Small intestine (tissue), 7 donors: Measurements from ENCODE around the gene SPINT1. TPM values are rescaled to one million over a fixed set of nuclear protein-coding genes. Genes with fewer than 3 reads are reported as not detected.

Experiments
- DNase-seq, 2 donors: peaks; one replicate each; pipeline versions ENCODE4 v3.0.0 to v3.0.0-alpha.2; 2013
- FAIRE-seq: peaks from 2 replicates; lab custom pipeline; 2012; peaks lifted over from hg19 to GRCh38; lab: Jason Lieb, UNC
- H3K27ac ChIP-seq, 3 donors: one replicate each; pipeline ENCODE4 v1.5.1; 2013; ENCODE audit warnings: low read length in 2 of 3, mild to moderate bottlenecking in 2 of 3, control low read depth in 1 of 3, inconsistent platforms in 1 of 3, low read depth in 1 of 3, moderate library complexity in 1 of 3
- H3K27me3 ChIP-seq, 3 donors: one replicate each; pipeline ENCODE4 v1.6.1; 2013; ENCODE audit warnings: low read length in 3 of 3, inconsistent platforms in 1 of 3; ENCODE audit not compliant: control insufficient read depth in 3 of 3, insufficient read depth in 3 of 3
- H3K36me3 ChIP-seq, 3 donors: one replicate each; pipeline ENCODE4 v1.6.1; 2013; ENCODE audit warnings: low read length in 3 of 3, inconsistent platforms in 1 of 3, low read depth in 1 of 3, mild to moderate bottlenecking in 1 of 3, moderate library complexity in 1 of 3; ENCODE audit not compliant: control insufficient read depth in 3 of 3, insufficient read depth in 2 of 3
- H3K4me1 ChIP-seq, 3 donors: one replicate each; pipeline ENCODE4 v1.6.1; 2013; ENCODE audit warnings: low read length in 2 of 3, inconsistent platforms in 1 of 3, low read depth in 1 of 3, mild to moderate bottlenecking in 1 of 3, moderate library complexity in 1 of 3; ENCODE audit not compliant: control insufficient read depth in 3 of 3, insufficient read depth in 2 of 3
- H3K4me3 ChIP-seq, 3 donors: one replicate each; pipeline ENCODE4 v1.5.1; 2013; ENCODE audit warnings: low read length in 3 of 3, control low read depth in 1 of 3, inconsistent platforms in 1 of 3, low read depth in 1 of 3, mild to moderate bottlenecking in 1 of 3, moderate library complexity in 1 of 3
- H3K9me3 ChIP-seq, 2 donors: one replicate each; pipeline ENCODE4 v1.6.1; 2013; ENCODE audit warnings: low read depth in 1 of 2, low read length in 1 of 2; ENCODE audit not compliant: control insufficient read depth in 2 of 2, insufficient read depth in 1 of 2
- WGBS, 3 donors: extraction: QIAGEN DNeasy Blood & Tissue Kit; methylation state at CpG; one replicate each; pipeline ENCODE4 v1.1.7; 2013; 5-methylcytosine and 5-hydroxymethylcytosine counted together
- polyA plus RNA-seq, 4 donors: library from polyadenylated mRNA; stranded (reverse) in 3 of 4; unstranded in 1 of 4; fragments of 200-250 nt in 3 of 4; fragments of 120-200 nt in 1 of 4; gene quantifications; one replicate each; pipeline versions ENCODE4 v1.2.1 to v1.2.3, GENCODE V29; 2013
- donor health status: healthy with polysubstance abuse.
- donor health status: control.
- donor health status: control.
- donor health status: Bipolar disorder and iron deficiency.
- donor health status: healthy.

SPINT1 gene
- polyA plus RNA-seq, 4 donors, result 85.0 to 258 (median 187) TPM

DNA sequence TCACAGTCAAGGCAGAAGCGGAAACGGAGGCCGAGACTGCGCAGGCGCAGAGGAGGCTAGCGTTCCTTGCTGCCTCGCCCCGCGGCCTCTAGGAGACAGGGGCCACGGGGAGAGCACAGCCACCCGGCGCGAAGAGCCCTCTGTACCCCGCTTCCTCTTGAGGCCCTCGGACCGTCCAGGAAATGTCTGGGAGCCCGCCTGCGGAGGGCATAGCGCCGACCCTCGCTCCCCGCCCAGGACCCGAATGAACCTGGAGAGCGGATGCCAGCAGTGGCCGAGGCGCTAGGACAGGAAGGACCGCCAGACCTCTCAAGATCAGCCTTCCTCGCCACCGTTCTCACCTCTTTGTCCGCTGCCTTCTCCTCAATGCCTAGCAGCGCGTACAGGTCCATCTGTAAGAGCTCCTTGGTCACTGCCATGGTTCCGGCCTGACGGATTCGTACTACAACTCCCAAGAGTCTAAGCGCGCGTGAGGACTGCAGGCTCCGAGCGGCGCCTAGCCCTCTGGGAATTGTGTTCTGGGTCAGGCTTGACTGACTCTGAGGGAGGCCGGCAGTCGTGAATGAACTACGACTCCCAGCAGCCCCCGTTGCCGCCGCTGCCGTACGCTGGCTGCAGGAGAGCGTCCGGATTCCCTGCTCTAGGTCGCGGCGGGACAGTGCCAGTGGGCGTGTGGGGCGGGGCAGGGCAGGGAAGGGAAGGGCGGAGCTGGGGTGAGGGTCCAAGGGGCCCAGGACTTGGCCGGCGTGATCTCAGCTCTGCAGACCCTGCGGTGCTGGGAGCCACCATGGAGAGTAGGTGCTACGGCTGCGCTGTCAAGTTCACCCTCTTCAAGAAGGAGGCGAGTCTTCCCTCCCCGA is 36.6 kb upstream of the SPINT1 start, which contains the start of the genes DNAJC17 and ZFYVE19:
DNAJC17 (minus strand) TSS at position 446 of the 860 bp plus-strand sequence; CDS start at position 419, 27 bp downstream.
ZFYVE19 (plus strand) TSS at position 62 of the 860 bp plus-strand sequence; CDS start at position 563, 501 bp downstream.
- no peaks in the 10 kb centered on the region for H3K9me3 ChIP-seq
- WGBS, 3 donors, result 0 to 1% (median 0%) methylated on average over 58 to 64 of the region's 64 CpGs
- DNase-seq, result peak; percentile 99
- peaks cover 4 to 10% (median 6%) of the 10 kb centered on the region in 3 donors for H3K4me1 ChIP-seq
- H3K27me3 ChIP-seq, result no peaks in the 10 kb centered on the region
- FAIRE-seq, result no peak
- H3K4me3 ChIP-seq, result peak within 1 kb of the TSS; percentile 84 to 99 (median 86)
- H3K36me3 ChIP-seq, result peaks cover 0 to 31% (median 4%) of the 10 kb centered on the region in 3 donors
- H3K27ac ChIP-seq, result peak within 1 kb of the TSS; percentile 87 to 99 (median 97)

DNA sequence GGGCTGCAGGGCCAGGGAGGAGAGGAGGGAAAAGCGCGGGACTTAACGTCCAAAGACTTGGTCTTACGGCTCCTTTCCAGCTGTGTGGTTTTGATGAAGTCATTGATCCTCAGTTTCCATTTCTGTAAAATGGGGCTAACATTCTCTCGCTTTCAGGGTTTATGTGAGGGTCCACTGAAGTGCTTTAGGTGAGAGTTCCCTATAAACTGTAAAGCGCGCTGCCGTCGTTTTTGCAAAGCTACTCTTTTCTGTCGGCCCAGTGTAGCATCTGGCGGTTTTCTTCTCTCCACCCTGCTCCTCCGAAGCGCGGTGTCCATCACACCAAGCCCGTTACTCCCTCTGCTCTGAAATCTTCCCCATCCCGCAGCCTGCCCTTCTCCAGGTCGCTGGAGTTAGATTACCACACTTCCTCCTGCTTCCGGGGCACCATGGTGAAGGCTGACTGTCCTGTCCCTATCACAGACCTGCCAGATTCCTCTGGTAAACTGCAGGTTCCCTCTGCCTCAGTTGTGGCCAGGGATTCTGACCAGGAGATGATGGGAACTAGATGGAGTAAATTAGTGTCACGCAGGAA is 35.9 kb upstream of the SPINT1 start:
- Histone ChIP-seq H3K27ac (peak overlapping the region in 2 of 3 donors; percentile 6 to 15), H3K9me3 (no peaks in the 10 kb centered on the region), H3K36me3 (peaks cover 0 to 31% (median 4%) of the 10 kb centered on the region in 3 donors), H3K27me3 (no peaks in the 10 kb centered on the region), H3K4me3 (peak overlapping the region; percentile 64 to 99 (median 84)), H3K4me1 (peaks cover 4 to 10% (median 6%) of the 10 kb centered on the region in 3 donors)
- no peak for FAIRE-seq
- 9 to 44% (median 26%) methylated on average over 19 of the region's 19 CpGs for WGBS, 3 donors
- DNase-seq, result no peak

DNA sequence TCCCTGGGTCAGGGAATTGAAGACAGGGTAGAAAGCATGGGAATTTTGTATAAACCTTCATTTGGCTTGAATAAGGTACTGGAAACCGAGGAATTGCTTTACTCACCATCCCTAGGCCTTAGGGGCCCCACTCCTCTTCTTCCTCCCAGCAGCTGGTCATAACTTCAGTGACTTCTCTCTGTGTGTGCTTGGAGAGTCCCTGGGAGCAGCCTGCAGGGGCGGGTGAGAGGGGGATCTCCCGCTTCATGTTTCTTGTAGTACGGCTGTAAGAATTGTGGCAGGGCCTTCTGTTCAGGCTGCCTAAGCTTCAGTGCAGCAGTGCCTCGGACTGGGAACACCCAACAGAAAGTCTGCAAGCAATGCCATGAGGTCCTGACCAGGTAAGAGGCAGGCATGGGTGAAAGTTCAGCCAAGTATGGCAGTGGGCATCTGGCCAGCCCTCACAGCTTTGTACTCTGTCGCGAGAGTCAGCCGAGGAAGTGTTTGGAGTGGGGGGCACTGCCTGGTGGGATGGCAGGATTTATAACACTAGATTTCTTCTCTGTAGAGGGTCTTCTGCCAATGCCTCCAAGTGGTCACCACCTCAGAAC is 34.9 kb upstream of the SPINT1 start:
- no peak for FAIRE-seq
- H3K27me3 ChIP-seq, result no peaks in the 10 kb centered on the region
- no peak overlapping the region for H3K4me3 ChIP-seq
- peak in 1 of 2 donors; percentile 53 for DNase-seq
- peaks cover 6 to 40% (median 9%) of the 10 kb centered on the region in 3 donors for H3K36me3 ChIP-seq
- H3K27ac ChIP-seq, result no peak overlapping the region
- H3K9me3 ChIP-seq, result no peaks in the 10 kb centered on the region
- H3K4me1 ChIP-seq, result peaks cover 4 to 10% (median 6%) of the 10 kb centered on the region in 3 donors
- WGBS, 3 donors, result 35 to 65% (median 59%) methylated on average over 8 of the region's 8 CpGs

DNA sequence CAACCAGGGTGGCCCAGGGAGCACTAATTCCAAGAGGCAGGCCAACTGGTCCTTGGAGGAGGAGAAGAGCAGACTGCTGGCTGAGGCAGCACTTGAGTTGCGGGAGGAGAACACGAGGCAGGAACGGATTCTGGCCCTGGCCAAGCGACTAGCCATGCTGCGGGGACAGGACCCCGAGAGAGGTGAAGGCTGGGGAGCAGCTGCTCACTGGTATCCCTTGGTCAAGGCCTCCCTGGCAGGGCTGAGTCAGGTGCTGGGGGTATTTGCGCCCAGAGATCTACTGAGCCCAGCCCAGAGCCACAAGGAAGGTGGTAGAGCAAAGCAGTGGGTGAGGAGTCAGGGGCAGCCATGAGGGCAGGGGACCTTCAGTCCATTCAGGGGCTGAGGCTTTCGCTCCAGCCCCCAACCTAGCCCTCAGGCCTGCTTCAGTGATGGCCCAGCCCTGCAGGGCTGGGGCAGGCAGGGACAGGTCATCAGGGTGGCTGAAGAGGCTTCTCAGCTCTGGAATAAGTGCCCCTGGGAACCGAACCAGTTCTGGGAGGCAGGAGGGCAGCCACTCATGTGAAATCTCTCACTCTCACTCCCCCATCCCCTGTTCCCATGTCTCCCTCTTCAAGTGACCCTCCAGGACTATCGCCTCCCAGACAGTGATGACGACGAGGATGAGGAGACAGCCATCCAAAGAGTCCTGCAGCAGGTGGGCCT is 31.0 kb upstream of the SPINT1 start:
- Histone ChIP-seq H3K27me3 (no peaks in the 10 kb centered on the region), H3K36me3 (peaks cover 13 to 61% (median 19%) of the 10 kb centered on the region in 3 donors), H3K4me1 (peaks cover 4 to 6% (median 4%) of the 10 kb centered on the region in 3 donors), H3K27ac (no peak overlapping the region), H3K9me3 (no peaks in the 10 kb centered on the region), H3K4me3 (no peak overlapping the region)
- DNase-seq, result no peak
- FAIRE-seq, result no peak
- 91 to 93% (median 93%) methylated on average over 12 of the region's 12 CpGs for WGBS, 3 donors

DNA sequence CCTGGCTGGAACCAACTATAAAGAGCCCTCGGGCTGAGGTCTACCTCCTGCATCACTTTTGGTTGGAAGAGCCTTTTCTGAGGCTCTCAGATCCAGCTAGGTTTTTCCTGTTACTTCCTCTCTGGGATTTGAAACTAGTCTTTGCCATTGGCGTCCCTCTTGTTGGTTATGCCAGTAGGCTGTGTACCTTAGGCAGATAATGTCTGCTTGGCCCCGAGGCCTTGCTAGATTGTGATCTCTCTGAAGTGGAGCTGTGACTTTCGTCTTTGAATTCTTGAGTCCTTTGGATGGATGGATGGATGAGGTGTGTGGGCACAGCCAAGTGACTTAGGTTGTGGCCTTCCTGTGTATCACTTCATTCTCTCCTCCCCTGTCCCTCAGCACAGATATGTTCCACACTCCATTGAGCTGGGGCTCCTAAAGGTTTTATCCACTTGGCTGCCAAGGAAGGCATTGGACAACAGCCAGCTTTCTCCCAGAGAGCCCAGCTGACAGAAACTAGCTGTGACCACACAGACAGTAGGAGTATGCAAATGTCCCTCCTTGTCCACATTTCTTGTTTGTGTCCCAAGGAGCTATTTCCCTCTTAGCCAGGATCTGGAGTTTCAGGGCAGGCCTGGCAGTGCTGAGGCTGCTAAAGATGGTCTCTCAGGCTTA is 28.7 kb upstream of the SPINT1 start:
- 58 to 82% (median 65%) methylated on average over 4 of the region's 4 CpGs for WGBS, 3 donors
- FAIRE-seq (no peak), DNase-seq (no peak)
- Histone ChIP-seq H3K9me3 (no peaks in the 10 kb centered on the region), H3K4me3 (no peak overlapping the region), H3K27me3 (no peaks in the 10 kb centered on the region), H3K4me1 (no peaks in the 10 kb centered on the region), H3K36me3 (peaks cover 13 to 49% (median 19%) of the 10 kb centered on the region in 3 donors), H3K27ac (no peak overlapping the region)

DNA sequence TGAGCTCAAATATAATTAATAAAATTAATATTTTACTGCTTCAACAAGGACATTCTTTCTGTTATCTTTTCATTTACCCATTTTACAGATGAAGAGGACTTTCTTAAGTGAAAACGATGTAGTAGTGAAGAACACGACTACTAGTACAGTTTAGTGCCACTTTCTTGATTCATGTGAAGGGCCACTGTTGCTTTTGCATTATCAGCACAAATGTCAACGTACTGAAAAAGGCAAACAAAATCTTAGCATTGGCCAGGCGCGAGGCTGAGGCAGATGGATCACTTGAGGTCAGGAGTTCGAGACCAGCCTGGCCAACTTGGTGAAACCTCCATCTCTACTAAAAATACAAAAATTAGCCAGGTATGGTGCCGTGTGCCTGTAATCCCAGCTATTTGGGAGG is 24.8 kb upstream of the SPINT1 start:
- Histone ChIP-seq H3K9me3 (no peaks in the 10 kb centered on the region), H3K27ac (no peak overlapping the region), H3K4me1 (peaks cover 0 to 6% (median 0%) of the 10 kb centered on the region in 3 donors), H3K27me3 (no peaks in the 10 kb centered on the region), H3K4me3 (no peak overlapping the region), H3K36me3 (peaks cover 4 to 26% (median 13%) of the 10 kb centered on the region in 3 donors)
- DNase-seq (no peak), FAIRE-seq (no peak)
- 85 to 87% (median 85%) methylated on average over 7 of the region's 7 CpGs for WGBS, 3 donors

DNA sequence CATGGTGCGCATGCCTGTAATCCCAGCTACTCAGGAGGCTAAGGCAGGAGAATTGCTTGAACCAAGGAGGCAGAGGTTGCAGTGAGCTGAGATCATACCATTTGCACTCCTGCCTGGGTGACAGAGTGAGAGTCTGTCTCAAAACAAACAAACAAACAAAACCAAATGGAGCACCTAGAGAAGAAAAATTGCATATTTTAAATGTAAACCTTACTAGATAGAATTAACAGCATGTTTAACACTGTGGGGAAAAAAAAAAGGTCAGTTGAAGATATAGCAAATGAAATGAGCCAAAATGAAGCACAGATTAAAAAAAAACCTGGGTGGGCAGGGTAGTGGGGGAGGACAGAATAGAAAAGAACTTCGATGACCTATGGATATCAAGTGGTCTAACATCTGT is 22.7 kb upstream of the SPINT1 start:
- WGBS, 3 donors, result 92 to 95% (median 95%) methylated on average over 2 of the region's 2 CpGs
- no peak overlapping the region for H3K4me3 ChIP-seq
- no peaks in the 10 kb centered on the region for H3K27me3 ChIP-seq
- no peak overlapping the region for H3K27ac ChIP-seq
- peaks cover 0 to 5% (median 2%) of the 10 kb centered on the region in 3 donors for H3K36me3 ChIP-seq
- H3K4me1 ChIP-seq, result peaks cover 0 to 16% (median 0%) of the 10 kb centered on the region in 3 donors
- FAIRE-seq, result no peak
- H3K9me3 ChIP-seq, result no peaks in the 10 kb centered on the region
- DNase-seq, result no peak
